HG02885 (cell line): ENCODE results near the gene BTBD1.
"Not testable (repeated sequence)": the region's sequence is repeated elsewhere in the genome, so short reads cannot be mapped to it uniquely, and the experiment has no call there.

ENCODE experiments used
- ATAC-seq: cut with Tn5 transposase; IDR thresholded peaks from one replicate; pipeline ENCODE4 v1.9.1; 2021; ENCODE audit warnings: mild to moderate bottlenecking; ENCODE audit not compliant: unreplicated experiment, poor library complexity

Gene BTBD1

DNA sequence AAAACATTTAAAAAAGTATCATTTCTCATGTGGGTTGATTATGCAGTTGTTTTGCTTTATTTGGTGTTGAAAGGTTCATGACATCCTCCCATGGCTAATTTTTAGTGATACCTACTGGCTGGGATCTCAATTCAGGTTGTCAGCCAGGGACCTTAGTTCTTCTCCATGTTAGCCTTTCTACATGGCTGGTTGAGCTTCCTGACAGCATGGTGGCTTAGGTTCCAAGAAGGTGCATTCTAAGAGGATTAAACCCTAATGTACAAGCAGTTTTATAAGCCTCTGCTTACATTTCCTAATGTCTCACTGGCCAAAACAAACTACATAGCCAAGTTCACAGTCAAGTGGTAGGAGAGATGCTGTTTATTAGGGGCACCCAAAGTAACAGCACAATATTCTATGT is 31.0 kb upstream of the BTBD1 start:
- no peak for ATAC-seq

DNA sequence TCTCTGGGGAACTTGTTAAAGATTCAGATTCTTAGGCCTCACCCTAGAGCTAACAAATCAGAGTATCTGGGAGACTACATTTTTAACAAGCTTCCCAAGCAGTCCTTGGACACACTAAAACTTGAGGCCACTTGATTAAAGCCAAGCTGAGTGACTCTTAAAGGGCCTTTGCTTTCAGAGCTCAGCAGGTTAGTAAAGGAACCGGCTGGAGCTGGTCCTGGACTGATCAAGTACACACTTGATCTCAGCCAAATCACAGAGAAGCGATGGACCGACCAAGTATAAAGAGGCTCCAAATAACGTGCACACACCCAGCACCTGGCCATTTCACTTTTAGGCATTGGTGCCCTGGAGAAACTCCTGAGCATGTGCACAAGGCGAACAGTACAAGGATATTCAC is 27.5 kb upstream of the BTBD1 start:
- no peak for ATAC-seq

DNA sequence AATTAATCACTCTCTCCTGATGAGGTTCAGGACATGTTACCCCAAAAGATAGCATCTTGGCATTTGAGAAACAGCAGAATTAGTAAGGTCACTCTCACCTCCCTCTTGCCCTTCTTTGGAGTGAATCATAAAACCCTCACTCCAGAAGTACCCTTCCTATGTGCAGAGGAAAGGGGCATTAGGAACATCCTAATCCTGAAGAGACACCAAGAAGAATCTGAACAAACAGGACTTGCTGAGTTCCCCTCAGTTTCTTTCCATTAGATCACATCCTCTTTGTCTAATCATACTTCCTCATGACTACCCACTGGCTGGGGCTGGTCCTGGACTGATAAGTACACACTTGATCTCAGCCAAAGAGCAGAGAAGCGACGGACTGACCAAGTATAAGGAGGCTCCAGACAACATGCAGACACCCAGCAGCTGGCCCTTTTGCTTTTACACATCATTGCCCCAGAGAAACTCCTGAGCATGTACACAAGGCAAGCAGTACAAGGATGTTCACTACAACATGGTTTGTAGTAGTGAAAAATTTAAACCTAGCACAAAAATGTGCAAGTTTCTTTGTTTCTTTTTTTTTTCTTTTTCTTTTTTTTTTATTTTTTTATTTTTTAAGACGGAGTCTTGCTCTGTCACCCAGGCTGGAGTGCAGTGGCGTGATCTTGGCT is 25.4 kb upstream of the BTBD1 start:
- ATAC-seq, result peak; percentile 89

DNA sequence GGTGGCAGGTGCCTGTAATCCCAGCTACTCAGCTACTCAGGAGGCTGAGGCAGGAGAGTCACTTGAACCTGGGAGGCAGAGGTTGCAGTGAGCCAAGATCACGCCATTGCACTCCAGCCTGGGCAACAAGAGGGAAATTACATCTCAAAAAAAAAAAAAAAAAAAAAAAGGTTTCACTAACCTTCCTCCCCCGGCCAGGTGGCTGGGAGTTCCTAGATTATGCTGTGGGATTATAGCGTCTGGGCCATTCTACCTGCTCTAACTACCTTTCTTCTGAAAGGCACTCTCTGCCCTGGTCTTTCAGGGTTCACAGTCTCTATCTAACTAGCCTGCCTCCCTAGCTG is 24.9 kb upstream of the BTBD1 start:
- not testable (repeated sequence) for ATAC-seq

DNA sequence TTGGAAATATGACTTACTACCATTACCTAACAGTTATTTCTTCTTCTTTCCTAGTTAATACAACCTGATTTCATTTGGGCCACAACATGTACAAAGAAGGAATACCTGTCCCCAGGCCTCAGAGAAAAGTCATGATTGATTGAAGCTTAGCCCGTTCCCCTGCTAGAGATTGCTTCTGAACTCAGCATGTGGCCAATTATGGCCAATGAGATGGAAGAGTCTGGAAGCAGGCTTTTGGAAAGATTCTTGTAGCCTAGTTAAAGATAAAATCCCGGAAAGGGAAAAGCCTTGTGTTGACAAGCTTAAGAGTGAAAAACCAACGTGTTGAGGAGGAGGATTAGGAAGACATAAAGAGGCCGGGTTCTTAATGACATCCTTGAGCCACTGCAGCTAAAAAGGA is 23.4 kb upstream of the BTBD1 start:
- ATAC-seq, result no peak

DNA sequence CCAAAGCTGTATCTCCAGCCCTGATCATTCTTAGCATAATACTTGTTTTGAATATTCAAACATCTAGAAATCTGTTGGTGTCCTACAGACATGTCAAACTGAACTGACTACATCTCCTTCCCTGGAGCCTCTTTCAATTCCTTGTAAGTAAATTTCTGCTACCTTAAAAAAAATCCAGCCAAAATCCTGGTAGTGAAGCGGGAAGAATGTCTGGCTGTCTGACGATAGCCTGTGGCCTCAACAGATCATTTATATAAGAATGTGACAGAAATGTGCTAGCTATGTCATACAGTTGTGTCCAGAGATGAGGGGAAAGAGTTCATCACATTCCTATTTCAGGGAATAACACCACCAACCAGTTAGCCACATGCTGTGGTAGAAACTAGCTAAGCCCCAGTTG is 21.8 kb upstream of the BTBD1 start:
- no peak for ATAC-seq

DNA sequence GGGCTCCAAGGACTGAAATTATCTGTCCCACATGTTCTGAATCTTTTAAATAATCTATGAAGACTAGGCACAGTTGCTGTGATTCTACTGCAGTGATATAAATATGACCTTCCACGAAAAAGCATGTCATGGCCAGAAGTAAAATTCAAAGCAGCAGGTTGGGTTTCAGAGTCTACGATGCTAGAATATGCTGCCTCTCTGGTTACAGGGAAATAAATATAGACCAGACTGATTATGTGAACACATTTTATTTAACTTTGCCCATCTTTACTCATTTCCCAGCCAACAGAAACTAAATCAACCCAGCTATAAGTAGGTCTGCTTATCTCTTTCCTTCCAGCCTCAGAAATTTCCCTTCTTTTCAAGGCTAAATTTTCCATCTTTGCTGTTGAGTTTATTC is 20.5 kb upstream of the BTBD1 start:
- ATAC-seq, result no peak

DNA sequence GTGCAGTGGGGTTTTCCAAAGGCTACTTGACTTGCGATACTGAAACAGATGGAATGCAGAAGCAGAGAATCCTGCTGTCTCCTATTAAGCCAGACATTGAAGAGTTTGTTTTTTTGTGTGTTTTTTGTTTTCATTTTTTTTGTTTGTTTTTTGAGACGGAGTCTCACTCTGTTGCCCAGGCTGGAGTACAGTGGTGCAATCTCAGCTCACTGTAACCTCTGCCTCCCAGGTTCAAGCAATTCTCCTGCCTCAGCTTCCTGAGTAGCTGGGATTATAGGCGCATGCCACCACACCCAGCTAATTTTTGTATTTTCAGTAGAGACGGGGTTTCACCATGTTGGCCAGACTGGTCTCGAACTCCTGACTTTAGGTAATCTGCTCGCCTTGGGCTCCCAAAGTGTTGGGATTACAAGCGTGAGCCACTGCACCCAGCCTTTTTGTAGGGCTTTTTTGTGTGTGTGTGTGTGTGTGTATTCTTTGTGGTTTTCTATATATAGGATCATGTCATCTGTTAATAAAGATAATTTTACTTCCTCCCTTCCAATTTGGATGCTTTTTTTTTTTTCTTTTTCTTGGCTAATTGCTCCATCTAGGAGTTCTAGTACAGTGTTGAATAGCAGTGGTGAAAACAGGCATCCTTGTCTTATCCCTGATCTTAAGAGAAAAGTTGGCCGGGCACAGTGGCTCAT is 19.0 kb upstream of the BTBD1 start:
- ATAC-seq, result not testable (repeated sequence)

DNA sequence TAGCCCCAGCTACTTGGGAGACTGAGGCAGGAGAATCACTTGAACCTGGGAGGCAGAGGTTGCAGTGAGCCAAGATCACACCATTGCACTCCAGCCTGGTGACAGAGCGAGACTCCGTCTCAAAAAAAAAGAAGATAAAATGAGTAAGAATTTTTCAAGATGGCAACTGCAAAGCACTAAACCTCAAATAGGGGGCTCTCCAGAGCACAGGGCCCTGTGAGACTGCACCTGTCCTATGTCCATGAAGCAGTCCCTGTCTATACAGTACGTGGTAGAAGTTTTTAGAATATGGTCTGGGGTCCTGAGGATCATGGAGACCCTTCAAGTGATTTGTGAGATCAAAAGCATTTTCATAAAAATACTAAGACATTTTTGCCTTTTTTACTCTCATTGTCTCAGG is 18.4 kb upstream of the BTBD1 start:
- not testable (repeated sequence) for ATAC-seq

DNA sequence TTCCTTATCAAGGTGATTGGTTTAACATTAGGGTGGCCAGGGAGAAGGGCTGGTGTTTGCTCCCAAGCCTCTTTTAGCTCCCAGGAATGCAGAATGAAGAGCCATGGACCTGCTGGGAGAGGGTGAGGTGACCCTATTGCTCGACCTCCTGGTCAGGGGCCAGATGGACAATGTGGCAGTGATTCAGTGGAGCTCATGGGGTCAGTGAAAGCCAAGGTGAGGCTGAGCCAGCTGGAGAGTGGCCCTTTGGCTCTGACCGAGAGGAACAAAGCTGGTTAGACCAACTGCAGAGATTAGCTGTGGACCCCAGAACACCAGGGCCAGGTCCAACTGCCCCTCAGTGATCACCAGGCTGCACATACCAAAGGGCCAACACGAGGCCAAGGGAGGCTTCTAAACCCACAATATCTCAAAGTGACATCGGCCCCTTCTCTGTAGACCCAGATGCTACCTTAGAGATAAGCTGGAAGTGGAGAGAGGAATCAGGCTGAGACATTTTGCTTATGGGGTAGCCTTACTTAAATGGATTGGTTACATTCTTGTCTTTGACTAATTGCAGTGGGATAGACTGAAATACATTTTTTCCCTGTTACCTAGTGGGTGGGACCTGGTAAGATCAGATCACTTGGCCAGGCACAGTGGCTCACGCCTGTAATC is 15.8 kb upstream of the BTBD1 start:
- no peak for ATAC-seq

DNA sequence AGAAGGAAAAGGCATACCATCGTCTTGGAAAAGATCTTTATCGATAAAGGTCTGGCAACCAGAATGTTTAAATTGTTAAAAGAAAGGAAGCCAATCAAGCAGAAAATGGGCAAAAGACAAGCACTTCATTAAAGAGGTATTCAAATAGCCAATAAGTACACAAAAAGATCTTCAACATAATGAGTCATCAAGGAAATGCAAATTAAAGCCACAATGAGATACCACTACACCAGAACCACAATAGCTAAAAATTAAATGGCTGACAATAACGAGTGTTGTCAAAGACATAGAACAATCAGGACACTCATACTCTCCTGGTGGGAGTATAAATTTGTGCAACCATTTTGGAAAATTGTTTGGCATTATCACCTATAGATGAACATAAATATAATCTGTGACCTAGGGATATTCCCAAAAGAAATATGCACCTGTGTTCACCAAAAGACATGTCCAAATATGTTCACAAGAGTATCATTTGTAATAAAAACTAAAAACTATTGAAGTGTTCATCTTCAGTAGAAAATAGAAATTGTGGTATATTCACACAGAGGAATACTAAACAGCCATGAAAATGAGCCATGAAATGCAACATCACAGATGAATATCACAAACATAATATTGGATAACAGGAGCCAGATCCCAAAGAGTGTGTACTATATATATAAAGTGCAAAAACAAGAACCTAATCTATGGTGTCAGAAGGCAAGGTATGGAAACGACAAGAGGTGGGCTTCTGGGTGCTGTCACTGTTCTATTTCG is 14.4 kb upstream of the BTBD1 start:
- ATAC-seq, result no peak

DNA sequence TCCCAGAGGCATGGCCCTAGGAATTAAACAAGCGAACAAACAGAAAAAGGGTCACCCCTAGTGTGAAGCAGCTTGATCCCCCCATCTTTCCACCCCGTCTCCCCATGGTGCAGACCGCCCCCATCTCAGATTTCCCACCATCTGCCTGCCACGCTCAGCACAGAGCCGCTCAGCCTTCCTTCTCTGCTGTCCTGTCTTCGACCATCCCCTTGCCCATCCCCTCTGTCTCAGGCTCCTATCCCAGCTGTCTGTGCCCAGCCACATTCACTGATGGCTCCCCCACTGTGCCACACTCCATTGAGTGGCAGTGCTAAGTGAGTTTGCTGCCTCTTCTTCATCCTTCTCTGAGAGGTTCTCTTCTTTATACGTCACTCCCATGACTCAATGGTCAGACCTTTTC is 11.7 kb upstream of the BTBD1 start:
- no peak for ATAC-seq

DNA sequence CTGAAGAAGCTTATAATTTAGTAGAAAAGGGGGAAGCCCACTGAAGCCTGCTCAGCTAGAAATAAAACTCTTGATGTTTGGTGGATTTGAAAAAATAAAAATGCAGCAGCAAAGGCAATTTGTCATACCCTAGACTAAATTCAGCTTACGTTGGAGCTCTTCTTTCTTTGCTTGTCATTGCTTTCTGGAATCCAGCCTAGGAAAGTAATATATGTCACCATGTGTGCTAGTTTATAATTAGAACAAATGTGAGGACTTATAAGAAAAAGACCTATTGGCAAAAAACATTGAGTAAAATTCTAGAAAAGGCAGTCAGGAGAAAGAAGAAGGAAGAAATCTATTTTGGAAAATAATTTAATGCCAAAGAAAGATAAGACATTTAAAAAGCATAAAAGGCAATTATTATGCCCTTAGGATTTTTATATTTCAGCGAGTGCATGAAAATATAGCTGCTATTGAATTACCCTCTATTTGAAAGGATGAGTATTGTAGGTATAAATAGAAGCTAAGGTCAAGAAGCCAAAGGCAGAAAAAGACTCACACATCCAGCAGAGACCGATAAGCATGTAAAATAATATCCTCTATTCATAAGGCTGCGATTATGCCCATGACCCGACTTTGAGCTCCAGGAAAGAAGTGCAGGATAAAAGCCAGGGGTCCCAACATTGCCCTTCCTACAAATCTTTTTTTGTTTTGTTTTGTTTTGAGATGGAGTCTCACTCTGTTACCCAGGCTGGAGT is 10.6 kb upstream of the BTBD1 start:
- no peak for ATAC-seq

DNA sequence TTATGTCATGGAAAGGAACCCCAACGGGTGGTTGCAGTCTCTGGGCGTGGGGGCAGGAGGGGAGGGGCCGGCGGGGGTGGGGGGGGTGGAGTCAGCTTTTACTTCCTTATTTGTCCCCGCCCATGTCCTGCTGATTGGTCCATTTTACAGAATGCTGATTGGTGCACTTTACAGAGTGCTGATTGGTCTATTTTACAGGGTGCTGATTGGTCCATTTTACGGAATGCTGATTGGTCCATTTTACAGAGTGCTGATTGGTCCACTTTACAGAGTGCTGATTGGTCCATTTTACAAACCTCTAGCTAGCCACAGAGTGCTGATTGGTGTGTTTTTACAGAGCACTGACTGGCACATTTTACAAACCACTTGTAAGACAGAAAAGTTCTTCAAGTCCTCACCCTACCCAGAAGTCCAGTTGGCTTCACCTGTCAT is 2.2 kb upstream of the BTBD1 start:
- ATAC-seq, result not testable (repeated sequence)

DNA sequence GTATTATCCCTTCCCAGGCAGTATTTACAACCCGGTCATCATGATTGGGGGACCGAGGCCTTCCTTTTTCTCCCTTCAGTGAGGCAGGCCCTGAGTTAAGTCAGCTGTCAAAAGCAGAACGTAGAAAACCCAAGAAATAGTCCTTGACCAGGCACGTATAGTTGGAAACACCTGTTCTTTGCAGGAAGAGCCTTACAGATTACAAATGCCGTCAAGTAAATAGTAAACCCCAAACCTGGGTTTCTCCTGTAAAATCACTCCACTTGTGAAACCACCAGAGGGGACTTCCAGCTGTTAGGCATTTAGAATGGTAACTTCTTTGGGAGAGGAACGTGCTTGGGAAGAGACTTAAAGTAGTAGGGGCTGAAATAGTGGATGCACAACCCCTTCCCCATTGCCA is 1.0 kb upstream of the BTBD1 start:
- no peak for ATAC-seq

DNA sequence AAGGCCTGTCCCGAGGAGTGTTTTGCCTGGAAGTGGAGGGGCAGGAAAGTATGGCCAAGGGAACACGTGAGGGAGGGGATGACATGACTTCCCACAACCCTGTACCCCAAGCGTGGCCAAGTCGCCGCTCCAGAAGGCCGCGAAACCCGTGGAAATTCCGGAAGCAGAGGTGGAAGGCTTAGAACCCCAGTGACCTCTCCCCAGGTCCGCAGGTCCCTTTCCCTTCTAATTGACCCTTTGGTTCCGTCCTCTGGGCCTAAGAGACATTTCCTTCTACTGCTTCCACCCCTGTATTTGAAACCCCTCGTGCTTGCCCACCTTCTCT is 548 bp upstream of the BTBD1 start:
- ATAC-seq, result no peak

DNA sequence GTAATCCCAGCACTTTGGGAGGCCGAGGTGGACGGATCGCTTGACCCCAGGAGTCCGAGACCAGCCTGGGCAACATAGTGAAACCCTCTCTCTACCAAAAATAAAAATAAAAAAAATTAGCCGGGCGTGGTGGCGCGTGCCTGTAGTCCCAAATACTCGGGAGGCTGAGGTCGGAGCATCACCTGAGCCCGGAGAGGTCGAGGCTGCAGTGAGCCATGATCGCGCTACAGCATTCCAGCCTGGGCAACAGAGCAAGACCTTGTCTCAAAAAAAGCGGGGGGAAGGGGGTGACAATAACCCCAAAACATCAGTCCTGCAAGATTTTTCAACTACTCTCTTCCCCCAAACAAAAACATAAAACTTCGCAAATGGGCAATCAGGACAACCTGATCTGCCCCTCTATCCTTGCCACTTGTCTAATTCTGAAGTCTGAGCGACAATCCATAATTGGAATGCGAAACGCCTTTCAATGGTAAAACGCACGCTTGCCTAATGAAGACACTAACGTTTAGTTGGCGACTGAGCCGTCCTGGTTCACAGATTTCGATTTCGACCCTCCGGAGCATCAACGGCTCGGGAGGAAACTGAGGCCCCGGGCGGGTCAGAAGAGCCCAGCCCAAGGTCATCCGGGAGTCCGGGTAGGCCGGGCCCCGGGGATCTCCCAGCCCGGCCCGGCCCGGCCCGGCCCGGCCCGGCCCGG is 868 bp downstream of the BTBD1 start:
- ATAC-seq, result no peak

DNA sequence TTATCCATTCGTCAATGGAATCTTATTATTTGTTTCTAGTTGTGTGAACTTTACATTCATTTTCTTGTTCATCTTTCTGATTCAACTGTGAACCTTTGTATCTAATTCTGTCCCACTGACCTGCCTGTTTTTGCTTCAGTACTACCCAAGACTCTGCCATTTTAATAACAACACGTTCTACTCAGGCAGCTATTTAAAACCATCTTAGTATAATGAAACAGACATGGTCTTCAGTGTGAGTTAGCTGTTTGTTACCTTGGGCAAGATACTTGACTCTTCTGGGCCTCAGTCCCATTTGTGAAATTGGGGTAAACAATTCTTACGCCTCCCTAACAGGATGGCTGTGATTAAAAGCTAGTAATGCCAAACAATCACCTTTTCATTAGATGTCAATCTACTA is 1.6 kb downstream of the BTBD1 start:
- ATAC-seq, result no peak

DNA sequence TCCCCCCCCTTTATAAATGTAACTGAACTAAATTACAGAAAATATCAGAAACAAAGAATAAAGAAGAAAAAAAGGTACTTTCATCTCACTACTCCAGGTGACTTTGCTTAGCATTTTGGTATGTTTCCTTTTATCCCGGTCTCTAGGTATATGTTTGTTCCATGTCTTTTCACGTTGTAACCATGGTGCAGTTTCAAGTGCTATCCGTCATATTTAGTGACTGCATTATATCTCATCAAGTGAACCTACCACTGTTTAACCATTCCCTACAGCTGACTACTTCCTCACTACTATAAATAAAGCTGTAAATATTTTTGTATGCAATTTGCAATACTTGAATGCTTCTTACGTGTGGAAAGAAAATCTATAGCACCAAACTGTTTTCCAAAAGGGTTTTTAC is 2.2 kb downstream of the BTBD1 start:
- ATAC-seq, result no peak

DNA sequence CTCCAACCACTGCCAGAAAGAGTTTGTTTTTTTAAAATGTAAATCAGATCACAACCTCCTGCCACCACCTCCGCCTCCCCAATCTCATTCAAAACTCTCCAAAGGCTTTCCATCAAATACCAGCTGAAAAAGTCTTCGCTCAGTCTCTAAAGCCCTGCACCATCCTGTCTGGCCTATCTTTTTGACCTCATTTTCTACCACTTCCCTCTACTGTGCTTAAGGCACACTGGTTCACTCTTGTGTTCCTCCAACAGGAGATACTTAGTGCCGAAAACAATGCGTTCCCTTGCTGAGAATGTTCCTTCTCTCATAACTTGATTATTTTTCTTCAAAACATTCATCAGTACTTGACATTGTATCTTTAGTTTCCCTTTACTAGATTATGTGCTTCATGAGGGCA is 3.5 kb downstream of the BTBD1 start:
- ATAC-seq, result no peak
